Kidney epithelial cell (primary cell): Measurements from ENCODE around the gene MOCS3. TPM values are rescaled to one million over a fixed set of nuclear protein-coding genes. Genes with fewer than 3 reads are reported as not detected.

Experiments
- DNase-seq: peaks from one replicate; pipeline ENCODE4 v3.0.0-alpha.2; 2010; ENCODE audit warnings: low read depth
- H3K27me3 ChIP-seq: 2 replicates; pipeline ENCODE4 v1.6.0; 2011; ENCODE audit warnings: low read length; ENCODE audit not compliant: control insufficient read depth, insufficient read depth
- H3K36me3 ChIP-seq: 2 replicates; pipeline ENCODE4 v1.5.1; 2011; ENCODE audit warnings: low read length; ENCODE audit not compliant: control insufficient read depth, insufficient read depth
- H3K4me3 ChIP-seq: 2 replicates; pipeline ENCODE4 v1.5.1; 2011; ENCODE audit warnings: low read depth, mild to moderate bottlenecking, control low read depth, low read length
- CTCF ChIP-seq: IDR thresholded peaks from 2 replicates; pipeline ENCODE4 v1.5.1; 2011; ENCODE audit warnings: mild to moderate bottlenecking, moderate library complexity, low read length, control low read depth, inconsistent platforms; ENCODE audit not compliant: insufficient read depth, poor library complexity, severe bottlenecking
- total RNA-seq: library from RNA; depleted of rRNA; stranded (reverse); fragments of >200 nt; gene quantifications from 2 replicates; pipeline ENCODE4 v1.2.3, GENCODE V29; 2015

MOCS3 gene
- total RNA-seq, 1 donor from 2014 or later: 10.0 TPM

GRCh38 chr20:51010932-51011331 lies 52.3 kb downstream of the MOCS3 start:
- Histone ChIP-seq H3K27me3 (no peaks in the 10 kb centered on the region), H3K4me3 (no peak overlapping the region), H3K36me3 (no peaks in the 10 kb centered on the region)
- no peak for DNase-seq
- no peak for TF ChIP-seq CTCF

- no peaks in the 10 kb centered on the region for H3K27me3 ChIP-seq
- no peak for TF ChIP-seq CTCF
- no peak for DNase-seq
- H3K36me3 ChIP-seq: no peaks in the 10 kb centered on the region
- no peak overlapping the region for H3K4me3 ChIP-seq
Measured at GRCh38 chr20:51011479-51011878, 52.9 kb downstream of the MOCS3 start.

GRCh38 chr20:51012357-51012756 lies 53.7 kb downstream of the MOCS3 start:
- DNase-seq: no peak
- Histone ChIP-seq H3K36me3 (no peaks in the 10 kb centered on the region), H3K4me3 (no peak overlapping the region), H3K27me3 (no peaks in the 10 kb centered on the region)
- no peak for TF ChIP-seq CTCF

Other genes with a start within 250 kb of the MOCS3 start
- 23.7 and 24.0 TPM in 2 replicates for gene PARD6B, start 227.2 kb upstream of the MOCS3 start, total RNA-seq
- gene BCAS4, start 163.8 kb upstream of the MOCS3 start, total RNA-seq: 24.7 and 28.0 TPM in 2 replicates
- gene ADNP, start 27.4 kb upstream of the MOCS3 start, total RNA-seq: 45.4 and 59.7 TPM in 2 replicates
- 69.4 and 73.3 TPM in 2 replicates for gene DPM1, start 286 bp upstream of the MOCS3 start, total RNA-seq
- gene KCNG1, start 64.3 kb downstream of the MOCS3 start, total RNA-seq: 50.8 and 59.9 TPM in 2 replicates